H1 (cell line): ENCODE results near the gene SLC1A3. TPM values are rescaled to one million over a fixed set of nuclear protein-coding genes. Genes with fewer than 3 reads are reported as not detected.

ENCODE experiments used
- BACH1 ChIP-seq: IDR thresholded peaks from 2 replicates; pipeline ENCODE4 v1.6.1; 2012; ENCODE audit warnings: low read length, improper control_type of control experiment
- CHD1 ChIP-seq: IDR thresholded peaks from 2 replicates; pipeline ENCODE4 v1.6.1; 2012; ENCODE audit warnings: low read depth, low read length, improper control_type of control experiment
- CHD7 ChIP-seq: fragments of 300-600 bp; sonication (generic); IDR thresholded peaks from 2 replicates; pipeline ENCODE4 v1.7.1; 2012; ENCODE audit warnings: low read length, moderate library complexity, mild to moderate bottlenecking, inconsistent platforms; ENCODE audit not compliant: insufficient replicate concordance
- E2F6 ChIP-seq: IDR thresholded peaks from 2 replicates; pipeline ENCODE4 v1.6.1; 2012; ENCODE audit warnings: inconsistent platforms
- ZNF274 ChIP-seq: IDR thresholded peaks from 2 replicates; pipeline ENCODE4 v1.7.0; 2012; ENCODE audit warnings: low read length, borderline replicate concordance; ENCODE audit errors: extremely low read depth
- polyA plus RNA-seq, 7 experiments: library from polyadenylated mRNA; depleted of rRNA in 3 of 7; stranded (reverse) in 5 of 7; unstranded in 2 of 7; fragments of >200 nt in 5 of 7; fragments of 200-250 nt in 2 of 7; gene quantifications; 1 replicate in 5 of 7; 2 replicates in 1 of 7; 4 replicates in 1 of 7; pipeline versions ENCODE4 v1.2.1 to v1.2.3, GENCODE V29; 2011 to 2013; ENCODE audit warnings: missing spikeins in 2 of 7, mixed read lengths in 2 of 7
- total RNA-seq: library from RNA; stranded (reverse); fragmentation: NEBNext Ultra II Directional; extraction: Animal tissue kit (Norgen Biotek cat#: 25700); gene quantifications from 2 replicates; pipeline ENCODE4 v1.2.1, GENCODE V29; 2021

Gene SLC1A3
- total and polyA plus RNA-seq, 2 of the 8 experiments (the other 6 are each of a cell fraction or from before 2014, with no cell fraction given), result 26.7 to 35.3 TPM

- no peak for TF ChIP-seq CHD1
- no peak for TF ChIP-seq CHD7
- no peak for TF ChIP-seq BACH1
- TF ChIP-seq E2F6, result no peak
- TF ChIP-seq ZNF274, result no peak
These were observed 25.3 kb upstream of the SLC1A3 start (continued) for GRCh38 chr5:36581070-36581469.
